ENCODE measurements around the gene KIF24.
"Not testable (repeated sequence)": the region's sequence is repeated elsewhere in the genome, so short reads cannot be mapped to it uniquely, and the experiment has no call there.

KIF24 gene

DNA sequence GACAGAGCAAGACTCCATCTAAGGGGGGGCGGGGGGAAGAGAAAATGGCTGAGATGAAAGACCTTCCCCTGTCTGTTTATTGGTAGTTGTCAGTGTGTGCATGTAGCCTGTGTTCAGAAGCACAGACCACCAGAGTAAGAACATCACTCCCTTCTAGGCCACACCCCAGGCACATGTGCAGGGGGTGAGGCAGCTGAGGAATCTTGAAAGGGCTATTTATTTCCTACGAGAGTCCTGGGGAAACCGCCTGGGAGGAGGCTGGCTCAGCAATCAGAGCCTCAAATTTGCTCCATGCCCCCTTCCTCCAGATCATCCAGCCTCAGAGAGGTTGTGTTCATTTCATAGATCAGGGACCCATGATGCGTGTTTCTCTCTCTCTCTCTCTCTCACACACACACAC is 40.6 kb upstream of the KIF24 start:
- TF ChIP-seq ZFX (IDR thresholded peaks at IDR 0.05) = no peak
- TF ChIP-seq, protein P1, sequence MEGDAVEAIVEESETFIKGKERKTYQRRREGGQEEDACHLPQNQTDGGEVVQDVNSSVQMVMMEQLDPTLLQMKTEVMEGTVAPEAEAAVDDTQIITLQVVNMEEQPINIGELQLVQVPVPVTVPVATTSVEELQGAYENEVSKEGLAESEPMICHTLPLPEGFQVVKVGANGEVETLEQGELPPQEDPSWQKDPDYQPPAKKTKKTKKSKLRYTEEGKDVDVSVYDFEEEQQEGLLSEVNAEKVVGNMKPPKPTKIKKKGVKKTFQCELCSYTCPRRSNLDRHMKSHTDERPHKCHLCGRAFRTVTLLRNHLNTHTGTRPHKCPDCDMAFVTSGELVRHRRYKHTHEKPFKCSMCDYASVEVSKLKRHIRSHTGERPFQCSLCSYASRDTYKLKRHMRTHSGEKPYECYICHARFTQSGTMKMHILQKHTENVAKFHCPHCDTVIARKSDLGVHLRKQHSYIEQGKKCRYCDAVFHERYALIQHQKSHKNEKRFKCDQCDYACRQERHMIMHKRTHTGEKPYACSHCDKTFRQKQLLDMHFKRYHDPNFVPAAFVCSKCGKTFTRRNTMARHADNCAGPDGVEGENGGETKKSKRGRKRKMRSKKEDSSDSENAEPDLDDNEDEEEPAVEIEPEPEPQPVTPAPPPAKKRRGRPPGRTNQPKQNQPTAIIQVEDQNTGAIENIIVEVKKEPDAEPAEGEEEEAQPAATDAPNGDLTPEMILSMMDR (conservative IDR thresholded peaks at IDR 0.05) = no peak
- H3K27ac ChIP-seq = no peak overlapping the region

DNA sequence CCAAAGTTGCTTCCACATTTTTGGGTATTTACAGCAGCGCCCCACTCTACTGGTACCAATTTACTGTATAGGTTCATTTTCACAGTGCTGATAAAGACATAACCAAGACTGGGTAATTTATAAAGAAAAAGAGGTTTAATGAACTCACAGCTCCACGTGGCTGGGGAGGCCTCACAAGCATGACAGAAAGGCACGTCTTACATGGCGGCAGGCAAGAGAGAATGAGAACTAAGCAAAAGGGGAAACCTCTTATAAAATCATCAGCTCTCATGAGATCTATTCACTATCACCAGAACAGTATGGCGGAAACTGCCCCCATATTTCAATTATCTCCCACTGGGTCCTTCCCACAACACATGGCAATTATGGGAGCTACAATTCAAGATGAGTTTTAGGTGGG is 39.7 kb upstream of the KIF24 start:
- H3K27ac ChIP-seq = not testable (repeated sequence)

DNA sequence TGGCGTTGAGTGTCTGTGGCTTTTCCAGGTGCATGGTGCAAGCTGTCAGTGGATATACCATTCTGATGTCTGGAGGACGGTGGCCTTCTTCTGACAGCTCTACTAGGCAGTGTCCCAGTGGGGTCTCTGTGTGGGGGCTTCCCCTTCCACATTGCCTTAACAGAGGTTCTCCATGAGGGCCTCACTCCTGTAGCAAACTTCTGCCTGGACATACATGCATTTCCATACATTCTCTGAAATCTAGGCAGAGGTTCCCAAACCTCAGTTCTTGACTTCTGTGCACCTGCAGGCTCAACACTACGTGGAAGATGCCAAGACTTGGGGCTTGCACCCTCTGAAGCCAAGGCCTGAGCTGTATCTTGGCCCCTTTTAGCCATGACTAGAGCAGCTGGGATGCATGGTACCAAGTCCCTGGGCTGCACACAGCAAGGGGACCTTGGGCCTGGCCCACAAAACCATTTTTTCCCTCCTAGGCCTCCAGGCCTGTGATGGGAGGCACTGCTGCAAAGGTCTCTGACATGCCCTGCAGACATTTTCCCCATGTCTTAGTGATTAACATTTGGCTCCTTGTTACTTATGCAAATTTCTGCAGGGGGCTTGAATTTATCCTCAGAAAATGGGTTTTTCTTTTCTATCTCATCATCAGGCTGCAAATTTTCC is 38.8 kb upstream of the KIF24 start:
- not testable (repeated sequence) for H3K27ac ChIP-seq

DNA sequence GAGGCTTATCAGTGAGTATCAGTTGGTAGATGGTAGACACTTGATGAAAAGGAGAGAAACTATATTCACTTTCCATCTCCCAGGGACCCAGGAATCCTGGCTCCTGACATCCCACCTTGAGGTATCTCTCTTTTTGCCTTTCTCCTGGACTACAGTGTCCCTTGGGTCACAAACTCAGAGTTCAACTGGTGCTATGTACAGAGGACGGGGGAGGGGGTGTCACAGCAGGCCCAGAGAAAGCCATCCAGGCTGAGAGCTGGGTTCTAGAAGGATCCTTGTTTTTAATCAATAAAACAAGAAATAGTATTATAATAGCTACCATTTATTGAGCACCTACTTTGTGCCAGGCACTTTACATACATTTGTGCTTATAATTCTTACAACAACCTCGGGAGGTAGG is 37.3 kb upstream of the KIF24 start:
- no peak overlapping the region for H3K27ac ChIP-seq
- TF ChIP-seq, protein P1 (conservative IDR thresholded peaks at IDR 0.05) = no peak
- TF ChIP-seq ZFX (IDR thresholded peaks at IDR 0.05) = no peak

DNA sequence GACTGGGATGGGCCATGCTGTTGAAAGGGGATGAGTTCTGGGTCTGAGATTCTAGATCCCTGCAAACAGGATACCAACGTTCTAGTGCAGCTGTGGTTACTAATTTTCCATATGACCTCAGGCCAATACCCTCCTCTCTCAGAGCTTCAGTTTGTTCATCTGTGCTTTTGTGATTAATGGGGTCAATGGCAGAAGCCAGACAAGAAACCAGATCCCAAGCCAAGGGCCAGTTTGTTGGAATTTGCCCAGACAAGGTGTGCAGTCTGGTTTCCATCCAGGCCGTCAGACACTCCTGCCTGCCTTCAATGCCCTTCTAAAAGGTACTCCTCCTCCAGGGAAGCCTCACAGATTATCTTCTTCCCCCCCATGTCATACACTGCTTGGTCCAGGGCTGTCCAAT is 36.2 kb upstream of the KIF24 start:
- H3K27ac ChIP-seq = no peak overlapping the region
- TF ChIP-seq ZFX (IDR thresholded peaks at IDR 0.05) = no peak
- TF ChIP-seq, protein P1 (conservative IDR thresholded peaks at IDR 0.05) = no peak

DNA sequence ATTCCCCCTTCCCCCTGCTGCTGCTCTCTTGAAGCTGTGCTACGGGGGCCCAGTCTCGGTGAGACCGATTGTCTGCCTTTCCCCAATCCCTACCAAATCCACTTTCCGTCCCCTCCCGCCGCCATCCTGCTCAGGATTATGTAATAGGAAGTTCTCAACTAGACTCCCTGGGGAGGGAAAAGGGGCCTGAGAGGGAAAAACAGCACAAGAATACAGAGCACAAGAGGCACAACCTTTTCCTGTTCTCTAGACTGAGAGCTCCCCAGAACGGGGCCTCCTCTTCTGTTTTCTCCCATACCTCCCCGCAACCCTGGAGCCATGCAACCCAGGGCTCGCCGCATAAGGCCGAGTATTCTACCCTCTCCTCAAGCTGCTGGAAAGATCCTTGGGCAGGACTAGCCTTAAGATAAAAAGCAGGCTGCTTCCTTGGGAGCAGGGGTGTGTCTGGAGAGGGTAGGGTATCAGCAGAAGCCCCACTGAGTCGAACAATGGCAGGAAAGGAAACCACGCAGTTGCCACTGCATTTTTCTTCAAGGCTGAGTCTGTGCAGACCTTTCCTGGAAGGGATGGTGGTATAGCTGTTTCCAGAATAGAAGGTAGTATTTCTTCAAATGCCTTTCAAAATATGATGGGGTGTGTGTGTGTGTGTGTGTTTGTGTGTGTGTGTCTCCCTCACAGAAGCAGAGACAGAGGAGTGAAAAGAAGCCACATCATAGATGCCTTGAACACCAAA is 34.7 kb upstream of the KIF24 start:
- no peak for TF ChIP-seq ZFX (IDR thresholded peaks at IDR 0.05)
- TF ChIP-seq, protein P1 (conservative IDR thresholded peaks at IDR 0.05) = no peak
- no peak overlapping the region for H3K27ac ChIP-seq

DNA sequence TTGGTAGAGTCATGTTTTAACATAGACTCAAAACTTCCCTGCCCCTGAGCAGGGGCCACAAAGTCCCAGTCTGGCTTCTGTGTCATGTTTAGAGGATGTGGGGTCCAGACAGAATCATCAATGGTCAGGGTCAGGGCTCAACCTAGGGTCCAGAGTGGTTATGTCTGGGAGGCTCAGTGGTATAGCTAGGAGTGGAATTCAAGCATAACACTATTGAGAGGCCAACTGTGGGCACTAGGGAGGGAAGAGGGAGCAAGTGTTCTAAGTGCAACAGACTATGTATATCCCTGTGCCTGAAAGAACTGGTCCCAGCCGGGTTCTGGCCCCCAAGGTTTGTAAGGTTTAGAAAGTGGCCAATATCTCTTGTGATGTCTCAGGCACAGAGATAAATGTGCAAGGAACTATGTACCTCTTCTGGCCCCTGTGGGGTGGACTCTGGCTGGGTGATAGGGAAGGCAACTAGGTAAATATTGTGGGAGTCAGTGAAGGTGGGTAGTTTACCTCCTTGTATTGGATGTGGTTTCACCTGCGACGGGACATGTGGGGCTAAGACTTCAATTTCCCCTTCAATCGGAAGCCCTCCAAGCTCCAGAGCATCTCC is 33.6 kb upstream of the KIF24 start:
- H3K27ac ChIP-seq = no peak overlapping the region
- TF ChIP-seq ZFX (IDR thresholded peaks at IDR 0.05) = no peak
- TF ChIP-seq, protein P1 (conservative IDR thresholded peaks at IDR 0.05) = no peak

DNA sequence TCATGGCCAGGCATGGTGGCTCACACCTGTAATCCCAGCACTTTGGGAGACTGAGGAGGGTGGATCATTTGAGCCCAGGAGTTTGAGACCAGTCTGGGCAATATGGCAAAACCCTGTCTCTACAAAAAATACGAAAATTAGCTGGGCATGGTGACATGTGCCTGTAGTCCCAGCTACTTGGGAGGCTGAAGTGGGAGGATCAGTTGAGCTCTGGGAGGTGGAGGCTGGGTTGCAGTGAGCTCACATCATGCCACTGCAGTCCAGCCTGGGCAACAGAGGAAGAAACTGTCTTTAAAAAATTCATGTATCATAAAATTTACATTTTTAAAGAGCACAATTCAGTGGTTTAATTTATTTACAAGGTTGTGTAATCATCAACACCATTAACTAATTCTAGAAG is 23.9 kb upstream of the KIF24 start:
- not testable (repeated sequence) for H3K27ac ChIP-seq

DNA sequence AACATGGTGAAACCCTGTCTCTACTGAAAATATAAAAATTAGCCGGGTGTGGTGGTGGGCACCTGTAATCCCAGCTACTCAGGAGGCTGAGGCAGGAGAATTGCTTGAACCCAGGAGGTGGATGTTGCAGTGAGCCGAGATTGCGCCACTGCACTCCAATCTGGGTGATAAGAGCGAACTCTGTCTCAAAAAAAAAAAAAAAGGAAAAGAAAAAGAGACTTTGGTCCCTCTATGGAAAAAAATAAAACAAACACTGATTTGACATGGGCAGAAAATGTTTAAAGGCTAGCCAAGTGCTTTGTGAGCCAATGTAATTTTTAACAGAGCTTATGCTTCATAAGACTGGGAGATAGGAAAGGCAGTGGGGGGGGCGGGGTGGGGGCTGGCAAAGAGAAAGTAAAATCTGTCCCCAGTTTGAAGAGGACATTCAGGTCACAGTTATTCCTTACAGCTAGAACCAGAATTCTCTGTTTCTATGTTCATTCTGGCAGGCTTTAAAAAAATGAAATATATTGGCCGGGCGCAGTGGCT is 23.1 kb upstream of the KIF24 start:
- not testable (repeated sequence) for H3K27ac ChIP-seq

All from C4-2B (cell line).